Mesendoderm (in vitro differentiated cells): ENCODE results near the gene LRFN4.

ENCODE experiments used
- DNase-seq: peaks from one replicate; pipeline ENCODE4 v3.0.0; 2013
- H2AK5ac ChIP-seq: 2 replicates; pipeline ENCODE4 v1.6.1; 2013; ENCODE audit warnings: low read length, inconsistent platforms
- H2BK120ac ChIP-seq: 2 replicates; pipeline ENCODE4 v1.6.1; 2013; ENCODE audit warnings: low read depth, mild to moderate bottlenecking, low read length, moderate library complexity, mixed read lengths
- H2BK15ac ChIP-seq: replicated peaks from 2 replicates; pipeline ENCODE4 v1.6.1; 2013; ENCODE audit warnings: low read depth, mild to moderate bottlenecking, moderate library complexity
- H2BK5ac ChIP-seq: 2 replicates; pipeline ENCODE4 v1.6.1; 2013; ENCODE audit warnings: low read length, inconsistent platforms
- H3K18ac ChIP-seq: 2 replicates; pipeline ENCODE4 v1.6.1; 2013; ENCODE audit warnings: mild to moderate bottlenecking, low read length, mixed read lengths
- H3K23ac ChIP-seq: one replicate; pipeline ENCODE4 v1.6.1; 2013; ENCODE audit warnings: low read length
- H3K27ac ChIP-seq: 2 replicates; pipeline ENCODE4 v1.5.1; 2013; ENCODE audit warnings: low read depth, mild to moderate bottlenecking, inconsistent platforms, low read length, moderate library complexity
- H3K27me3 ChIP-seq: 2 replicates; pipeline ENCODE4 v1.6.1; 2013; ENCODE audit warnings: low read length, control low read depth, mild to moderate bottlenecking, inconsistent platforms; ENCODE audit not compliant: insufficient read depth, poor library complexity
- H3K36me3 ChIP-seq: 2 replicates; pipeline ENCODE4 v1.6.1; 2013; ENCODE audit warnings: low read length, inconsistent platforms; ENCODE audit not compliant: control insufficient read depth, insufficient read depth
- H3K4ac ChIP-seq: one replicate; pipeline ENCODE4 v1.6.1; 2013; ENCODE audit warnings: low read depth, mild to moderate bottlenecking, low read length, moderate library complexity
- H3K4me1 ChIP-seq: 2 replicates; pipeline ENCODE4 v1.6.1; 2013; ENCODE audit warnings: low read depth, low read length, inconsistent platforms; ENCODE audit not compliant: control insufficient read depth
- H3K4me2 ChIP-seq: 2 replicates; pipeline ENCODE4 v1.6.1; 2013; ENCODE audit warnings: low read length
- H3K4me3 ChIP-seq: 2 replicates; pipeline ENCODE4 v1.5.1; 2013; ENCODE audit warnings: mild to moderate bottlenecking, low read length
- H3K56ac ChIP-seq: one replicate; pipeline ENCODE4 v1.6.1; 2013; ENCODE audit warnings: low read length
- H3K79me1 ChIP-seq: 2 replicates; pipeline ENCODE4 v1.6.1; 2013; ENCODE audit warnings: low read length, inconsistent platforms
- H3K79me2 ChIP-seq: 2 replicates; pipeline ENCODE4 v1.6.1; 2013; ENCODE audit warnings: mild to moderate bottlenecking, low read length; ENCODE audit not compliant: control insufficient read depth, insufficient read depth
- H3K9ac ChIP-seq: 2 replicates; pipeline ENCODE4 v1.6.1; 2013; ENCODE audit warnings: low read length, inconsistent platforms
- H4K5ac ChIP-seq: one replicate; pipeline ENCODE4 v1.6.1; 2013; ENCODE audit warnings: low read length
- H4K8ac ChIP-seq: one replicate; pipeline ENCODE4 v1.6.1; 2013; ENCODE audit warnings: low read depth, mild to moderate bottlenecking, control low read depth, low read length, moderate library complexity
- WGBS: extraction: QIAGEN DNeasy Blood & Tissue Kit; methylation state at CpG from one replicate; pipeline ENCODE4 v1.1.7; 2013; ENCODE audit warnings: low lambda C conversion rate, missing lambda C conversion rate; ENCODE audit not compliant: insufficient coverage; ENCODE audit errors: extremely low coverage; 5-methylcytosine and 5-hydroxymethylcytosine counted together

Gene LRFN4

DNA sequence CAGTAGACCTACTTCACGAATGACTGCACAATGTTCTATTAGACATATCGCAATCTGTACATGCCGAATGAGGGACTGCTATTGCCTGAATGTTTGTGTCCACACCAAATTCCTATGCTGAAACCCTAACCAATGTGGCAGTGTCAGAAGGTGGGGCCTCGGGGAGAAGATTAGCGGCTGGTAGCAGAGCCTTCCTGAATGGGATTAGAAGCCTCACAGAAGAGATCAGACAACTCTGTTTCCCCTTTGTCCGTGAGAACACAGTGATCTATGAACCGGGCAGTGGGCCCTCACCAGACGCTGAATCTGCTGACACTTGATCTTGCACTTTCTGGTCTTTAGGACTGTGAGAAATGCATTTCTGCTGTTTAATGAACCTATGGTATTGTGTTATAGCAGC, 33.1 kb downstream of the LRFN4 start:
- Histone ChIP-seq H3K18ac (no peak overlapping the region), H3K36me3 (no peaks in the 10 kb centered on the region), H3K4me2 (no peak overlapping the region), H4K8ac (no peak overlapping the region), H3K4ac (no peak overlapping the region), H2AK5ac (no peak overlapping the region), H3K27me3 (no peaks in the 10 kb centered on the region), H3K79me2 (no peaks in the 10 kb centered on the region), H3K27ac (no peak overlapping the region), H3K9ac (no peak overlapping the region), H4K5ac (no peak overlapping the region), H2BK15ac (no peak overlapping the region), H3K4me1 (no peaks in the 10 kb centered on the region), H2BK5ac (no peak overlapping the region), H3K56ac (no peak overlapping the region), H3K79me1 (no peaks in the 10 kb centered on the region), H3K23ac (no peak overlapping the region), H2BK120ac (no peak overlapping the region), H3K4me3 (no peak overlapping the region)
- DNase-seq = no peak
- no CpG with 5 or more reads among the region's 8 CpGs for WGBS

DNA sequence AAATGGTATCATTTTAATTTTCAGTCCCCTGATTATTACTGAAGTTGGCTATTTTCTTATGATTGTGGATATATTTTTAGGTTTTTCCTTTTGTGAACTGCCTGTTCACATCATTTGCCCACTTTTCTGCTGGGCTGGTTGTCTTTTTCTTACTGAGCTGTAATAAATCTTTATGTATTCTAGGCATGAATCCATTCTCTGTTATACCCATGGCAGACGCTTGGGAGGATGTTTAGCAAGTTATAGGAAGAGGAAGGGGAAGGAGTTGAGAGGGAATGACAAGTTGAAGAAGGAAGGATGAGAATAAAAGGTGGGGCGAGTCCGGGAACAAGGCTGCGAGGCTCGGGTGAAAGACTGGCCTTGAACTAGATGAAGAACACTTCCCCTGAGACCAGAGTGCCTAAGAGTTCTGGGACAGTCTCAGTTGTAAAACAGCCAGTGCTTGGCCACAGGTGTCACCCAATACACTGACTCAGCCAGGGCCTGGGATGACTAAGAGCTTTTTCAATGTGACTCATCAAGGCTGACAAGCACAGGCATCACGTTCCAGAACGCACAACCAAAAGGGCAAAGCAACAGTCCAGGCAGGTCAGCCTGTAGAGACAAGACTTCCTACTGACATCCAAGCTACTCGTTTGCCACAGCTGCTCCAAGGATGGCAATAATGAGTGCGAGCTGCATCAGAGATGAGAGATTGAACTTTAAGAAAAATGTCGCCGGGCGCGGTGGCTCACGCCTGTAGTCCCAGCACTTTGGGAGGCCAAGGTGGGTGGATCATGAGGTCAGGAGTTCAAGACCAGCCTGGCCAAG, 35.2 kb downstream of the LRFN4 start:
- no peaks in the 10 kb centered on the region for H3K27me3 ChIP-seq
- no peaks in the 10 kb centered on the region for H3K36me3 ChIP-seq
- H4K5ac ChIP-seq = no peak overlapping the region
- H3K23ac ChIP-seq = no peak overlapping the region
- no peak overlapping the region for H3K4me3 ChIP-seq
- no peak overlapping the region for H2AK5ac ChIP-seq
- DNase-seq = peak; percentile 96
- no peaks in the 10 kb centered on the region for H3K79me1 ChIP-seq
- no peak overlapping the region for H3K4ac ChIP-seq
- WGBS = no CpG with 5 or more reads among the region's 14 CpGs
- H2BK120ac ChIP-seq = no peak overlapping the region
- H3K4me1 ChIP-seq = no peaks in the 10 kb centered on the region
- no peak overlapping the region for H3K9ac ChIP-seq
- H3K18ac ChIP-seq = no peak overlapping the region
- H3K56ac ChIP-seq = no peak overlapping the region
- no peak overlapping the region for H2BK5ac ChIP-seq
- H3K27ac ChIP-seq = no peak overlapping the region
- H4K8ac ChIP-seq = no peak overlapping the region
- no peak overlapping the region for H3K4me2 ChIP-seq
- no peaks in the 10 kb centered on the region for H3K79me2 ChIP-seq
- H2BK15ac ChIP-seq = no peak overlapping the region

DNA sequence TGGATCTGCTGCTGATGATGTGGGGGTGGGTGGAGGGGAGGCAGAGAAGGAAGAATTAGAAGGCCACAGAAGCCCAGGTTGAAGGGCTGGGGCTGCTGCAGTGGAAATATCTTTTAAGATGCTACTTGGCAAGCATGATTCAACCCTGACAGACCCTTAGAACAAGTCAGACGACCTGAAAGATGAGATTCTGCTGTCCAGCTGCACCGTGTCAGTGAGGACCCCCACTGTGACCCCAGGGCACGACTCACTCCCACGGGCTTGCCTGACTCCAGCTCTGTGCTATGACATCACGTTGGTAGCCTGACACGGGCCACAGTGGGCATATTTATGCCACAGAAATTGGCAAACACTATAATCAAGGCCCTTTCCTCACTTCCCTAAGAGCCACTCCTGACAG, 36.0 kb downstream of the LRFN4 start:
- DNase-seq = no peak
- Histone ChIP-seq H3K4me2 (no peak overlapping the region), H4K5ac (no peak overlapping the region), H3K4me3 (no peak overlapping the region), H3K9ac (no peak overlapping the region), H3K79me2 (no peaks in the 10 kb centered on the region), H3K4me1 (no peaks in the 10 kb centered on the region), H3K4ac (no peak overlapping the region), H2BK120ac (no peak overlapping the region), H4K8ac (no peak overlapping the region), H2AK5ac (no peak overlapping the region), H2BK5ac (no peak overlapping the region), H3K18ac (no peak overlapping the region), H3K27ac (no peak overlapping the region), H2BK15ac (no peak overlapping the region), H3K56ac (no peak overlapping the region), H3K36me3 (no peaks in the 10 kb centered on the region), H3K79me1 (no peaks in the 10 kb centered on the region), H3K27me3 (no peaks in the 10 kb centered on the region), H3K23ac (no peak overlapping the region)
- no CpG with 5 or more reads among the region's 6 CpGs for WGBS

DNA sequence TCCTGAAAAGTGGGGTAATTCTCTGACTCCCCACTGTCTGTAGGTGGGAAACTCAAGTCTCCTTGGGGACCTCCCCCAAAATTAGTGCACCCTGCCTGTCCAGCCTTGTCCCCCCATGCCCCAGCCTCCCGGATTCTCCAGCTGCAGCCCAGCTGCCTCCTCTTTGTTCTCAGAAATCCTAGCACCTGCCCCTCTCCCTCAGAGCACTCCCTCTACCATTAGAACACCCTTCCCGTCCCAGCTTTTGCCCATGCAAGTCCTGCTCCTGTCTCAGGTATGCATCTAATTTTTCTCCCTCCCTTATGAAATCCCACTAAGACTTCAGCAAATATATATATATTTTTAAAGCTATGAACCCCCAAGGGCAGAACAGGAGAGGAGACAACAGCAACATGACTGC, 37.3 kb downstream of the LRFN4 start:
- no peak for DNase-seq
- no peaks in the 10 kb centered on the region for H3K27me3 ChIP-seq
- no peak overlapping the region for H3K9ac ChIP-seq
- WGBS = no CpG with 5 or more reads among the region's 2 CpGs
- H2AK5ac ChIP-seq = no peak overlapping the region
- H3K4me3 ChIP-seq = no peak overlapping the region
- H3K27ac ChIP-seq = no peak overlapping the region
- no peaks in the 10 kb centered on the region for H3K4me1 ChIP-seq
- no peak overlapping the region for H4K5ac ChIP-seq
- no peak overlapping the region for H2BK120ac ChIP-seq
- no peak overlapping the region for H4K8ac ChIP-seq
- no peak overlapping the region for H2BK15ac ChIP-seq
- H3K79me1 ChIP-seq = no peaks in the 10 kb centered on the region
- no peak overlapping the region for H3K4me2 ChIP-seq
- H3K56ac ChIP-seq = no peak overlapping the region
- no peak overlapping the region for H2BK5ac ChIP-seq
- H3K79me2 ChIP-seq = no peaks in the 10 kb centered on the region
- H3K4ac ChIP-seq = no peak overlapping the region
- H3K23ac ChIP-seq = no peak overlapping the region
- no peaks in the 10 kb centered on the region for H3K36me3 ChIP-seq
- no peak overlapping the region for H3K18ac ChIP-seq

DNA sequence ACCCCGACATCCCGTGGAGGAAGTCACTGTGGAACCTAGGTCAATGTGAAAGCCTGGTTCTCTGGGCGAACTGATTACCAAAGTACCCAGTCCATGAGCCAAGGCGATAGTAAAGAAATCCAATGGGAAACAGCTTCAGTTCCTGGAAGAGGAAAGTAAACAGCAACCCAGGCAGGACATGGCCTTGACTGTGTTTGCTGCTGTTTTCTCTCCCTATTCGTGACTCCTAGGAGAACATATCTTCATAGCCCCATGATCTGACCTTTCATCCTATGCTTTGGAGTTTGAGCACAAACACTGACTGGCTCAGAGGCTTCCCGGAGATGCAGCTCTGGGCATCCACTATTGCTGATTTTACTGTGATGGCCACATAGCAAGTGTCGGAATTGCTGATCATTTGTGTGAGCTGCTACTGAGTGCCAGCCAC, 45.1 kb downstream of the LRFN4 start:
- Histone ChIP-seq H2BK120ac (no peak overlapping the region), H2AK5ac (no peak overlapping the region), H3K4ac (no peak overlapping the region), H3K36me3 (no peaks in the 10 kb centered on the region), H3K27ac (no peak overlapping the region), H3K79me1 (no peaks in the 10 kb centered on the region), H3K27me3 (no peaks in the 10 kb centered on the region), H2BK15ac (no peak overlapping the region), H3K23ac (no peak overlapping the region), H3K18ac (no peak overlapping the region), H4K8ac (no peak overlapping the region), H3K9ac (no peak overlapping the region), H3K4me3 (no peak overlapping the region), H3K79me2 (no peaks in the 10 kb centered on the region), H2BK5ac (no peak overlapping the region), H3K4me1 (peaks cover 2% of the 10 kb centered on the region), H3K56ac (no peak overlapping the region), H3K4me2 (no peak overlapping the region), H4K5ac (no peak overlapping the region)
- WGBS = no CpG with 5 or more reads among the region's 7 CpGs
- DNase-seq = no peak
